ENCODE results near the gene ATP6AP2.

GRCh38 chrX:40644176-40644575 is 63.4 kb downstream of the ATP6AP2 start:
- TF ChIP-seq CHD2 (IDR thresholded peaks at IDR 0.05; ENCODE audit: low read length, partially characterized antibody) (no peak), MXI1 (IDR thresholded peaks at IDR 0.05; ENCODE audit: low read depth, low read length) (no peak), CTCF (IDR thresholded peaks at IDR 0.05) (no peak), ZBTB33 (IDR thresholded peaks at IDR 0.05; ENCODE audit: borderline replicate concordance, low read depth) (no peak), RFX5 (IDR thresholded peaks at IDR 0.05; ENCODE audit: low read length) (no peak)
